PC-9 (cell line): Measurements from ENCODE around the gene KCNH4. TPM values are rescaled to one million over a fixed set of nuclear protein-coding genes. Genes with fewer than 3 reads are reported as not detected.

Experiments used
- BruUV-seq: library from RNA; stranded (reverse); fragments of 400-500 nt; replicated peaks from 2 replicates; lab custom pipeline; 2021; lab: Mats Ljungman, UMichigan
- CTCF ChIA-PET: fragments of 300-600 bp; sonication (Branson Sonifier 250); formaldehyde crosslinking; loops from one replicate; lab custom pipeline; 2022; ENCODE audit warnings: antibody characterized with exemption; lab: Charles Lee
- POLR2A ChIA-PET: fragments of 300-600 bp; sonication (Branson Sonifier 250); formaldehyde crosslinking; loops from one replicate; lab custom pipeline; 2022; ENCODE audit warnings: antibody characterized with exemption; ENCODE audit not compliant: unreplicated experiment; lab: Charles Lee
- DNase-seq, 2 experiments: peaks; one replicate each; pipeline versions ENCODE4 v3.0.0 to v3.0.0-alpha.2; 2015 to 2022; ENCODE audit warnings: mixed read lengths in 1 of 2
- H2AFZ ChIP-seq: fragments of 200-600 bp; sonication (generic); 2 replicates; pipeline ENCODE4 v1.8.1; 2017; ENCODE audit warnings: antibody characterized with exemption
- H3F3A ChIP-seq: fragments of 200-600 bp; sonication (generic); 2 replicates; pipeline ENCODE4 v1.8.1; 2017; ENCODE audit warnings: antibody characterized with exemption, mild to moderate bottlenecking, low read depth; ENCODE audit not compliant: insufficient read depth
- H3K27ac ChIP-seq: fragments of 200-600 bp; sonication (generic); 2 replicates; pipeline ENCODE4 v1.6.1; 2016; ENCODE audit warnings: mixed run types
- H3K27me3 ChIP-seq: fragments of 200-600 bp; sonication (generic); 2 replicates; pipeline ENCODE4 v1.6.1; 2016; ENCODE audit warnings: low read depth, mixed run types; ENCODE audit not compliant: insufficient read depth
- H3K36me3 ChIP-seq: fragments of 200-600 bp; sonication (generic); 2 replicates; pipeline ENCODE4 v1.6.1; 2016; ENCODE audit warnings: low read depth, mixed run types
- H3K4me1 ChIP-seq: fragments of 200-600 bp; sonication (generic); replicated peaks from 2 replicates; pipeline ENCODE4 v1.6.1; 2016; ENCODE audit warnings: mixed run types; ENCODE audit not compliant: insufficient read depth
- H3K4me2 ChIP-seq: fragments of 200-600 bp; sonication (generic); 2 replicates; pipeline ENCODE4 v1.6.1; 2017; ENCODE audit warnings: mixed run types
- H3K4me3 ChIP-seq: fragments of 200-600 bp; sonication (generic); 2 replicates; pipeline ENCODE4 v1.6.1; 2016; ENCODE audit warnings: mixed run types
- H3K79me2 ChIP-seq: fragments of 200-600 bp; sonication (generic); 2 replicates; pipeline ENCODE4 v1.6.1; 2017; ENCODE audit warnings: low read depth, mixed run types
- H3K9me2 ChIP-seq: fragments of 200-600 bp; sonication (generic); 2 replicates; pipeline ENCODE4 v1.8.1; 2017; ENCODE audit warnings: mild to moderate bottlenecking; ENCODE audit not compliant: insufficient read depth
- H3K9me3 ChIP-seq: fragments of 200-600 bp; sonication (generic); 2 replicates; pipeline ENCODE4 v1.8.1; 2016; ENCODE audit warnings: low read depth; ENCODE audit not compliant: insufficient read depth
- H4K20me1 ChIP-seq: fragments of 200-600 bp; sonication (generic); 2 replicates; pipeline ENCODE4 v1.8.1; 2017; ENCODE audit not compliant: insufficient read depth
- EZH2 ChIP-seq: fragments of 200-600 bp; sonication (generic); IDR thresholded peaks from 2 replicates; pipeline ENCODE4 v1.8.0; 2017; ENCODE audit warnings: antibody characterized with exemption, low read depth
- intact Hi-C: fragments of 100-400 bp; cut with micrococcal nuclease; formaldehyde crosslinking; loops from one replicate; pipeline ENCODE4 v1.10.0; 2022; ENCODE audit not compliant: unreplicated experiment
- total RNA-seq: library from RNA; stranded (reverse); gene quantifications from 2 replicates; pipeline ENCODE4 v1.2.3, GENCODE V29; 2021
- TF ChIP-seq, protein P1 (sequence below): fragments of 200-600 bp; sonication (generic); conservative IDR thresholded peaks from 2 replicates; pipeline ENCODE4 v1.6.1; 2017; ENCODE audit warnings: mixed run types, antibody characterized with exemption, mild to moderate bottlenecking, moderate library complexity

Gene KCNH4
- total RNA-seq, 1 experiment from 2014 or later = not detected

DNA sequence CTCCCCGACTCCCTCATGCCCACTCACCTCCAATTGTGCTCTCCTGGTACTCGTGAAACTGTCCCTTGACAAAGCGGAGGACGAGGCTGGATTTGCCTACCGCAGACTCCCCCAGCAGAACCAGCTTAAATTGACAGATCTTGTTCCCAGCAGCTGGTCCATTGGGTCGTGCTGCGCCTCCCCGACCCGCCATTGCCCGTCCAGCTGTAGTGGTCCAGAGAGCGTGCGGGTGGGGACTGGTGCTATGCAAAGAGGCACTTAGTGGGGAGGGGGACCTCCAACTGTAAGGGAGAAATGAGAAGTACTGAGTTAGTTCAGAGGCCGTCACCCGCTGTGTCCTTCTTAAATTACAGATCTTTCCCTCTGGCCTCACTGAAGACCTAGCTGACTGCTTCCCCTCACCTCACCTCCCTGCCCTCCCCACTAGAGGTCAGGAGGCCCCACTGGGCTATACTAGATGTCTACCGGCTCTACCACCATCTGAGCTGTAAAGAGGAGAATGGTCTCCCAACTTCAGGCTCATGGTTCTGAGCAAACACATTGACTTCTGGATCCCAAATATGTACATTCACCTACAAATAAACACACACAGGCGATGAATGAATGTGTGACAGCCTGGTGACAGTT is 50.5 kb downstream of the KCNH4 start:
- no peak for DNase-seq
- Histone ChIP-seq H3K27ac (no peak overlapping the region), H3K36me3 (0 out of 2 replicates have a peak, but pooled peaks cover 7% of the 10 kb centered on the region), H3K9me3 (no peaks in the 10 kb centered on the region), H3K4me3 (no peak overlapping the region), H3K79me2 (peaks cover 50% of the 10 kb centered on the region), H3K9me2 (no peaks in the 10 kb centered on the region), H3K4me2 (no peak overlapping the region), H3K27me3 (no peaks in the 10 kb centered on the region), H3F3A (peaks cover 11% of the 10 kb centered on the region), H2AFZ (no peak overlapping the region), H4K20me1 (peaks cover 26% of the 10 kb centered on the region), H3K4me1 (peaks cover 4% of the 10 kb centered on the region)
- intact Hi-C loops = no loop called here
- TF ChIP-seq, protein P1, sequence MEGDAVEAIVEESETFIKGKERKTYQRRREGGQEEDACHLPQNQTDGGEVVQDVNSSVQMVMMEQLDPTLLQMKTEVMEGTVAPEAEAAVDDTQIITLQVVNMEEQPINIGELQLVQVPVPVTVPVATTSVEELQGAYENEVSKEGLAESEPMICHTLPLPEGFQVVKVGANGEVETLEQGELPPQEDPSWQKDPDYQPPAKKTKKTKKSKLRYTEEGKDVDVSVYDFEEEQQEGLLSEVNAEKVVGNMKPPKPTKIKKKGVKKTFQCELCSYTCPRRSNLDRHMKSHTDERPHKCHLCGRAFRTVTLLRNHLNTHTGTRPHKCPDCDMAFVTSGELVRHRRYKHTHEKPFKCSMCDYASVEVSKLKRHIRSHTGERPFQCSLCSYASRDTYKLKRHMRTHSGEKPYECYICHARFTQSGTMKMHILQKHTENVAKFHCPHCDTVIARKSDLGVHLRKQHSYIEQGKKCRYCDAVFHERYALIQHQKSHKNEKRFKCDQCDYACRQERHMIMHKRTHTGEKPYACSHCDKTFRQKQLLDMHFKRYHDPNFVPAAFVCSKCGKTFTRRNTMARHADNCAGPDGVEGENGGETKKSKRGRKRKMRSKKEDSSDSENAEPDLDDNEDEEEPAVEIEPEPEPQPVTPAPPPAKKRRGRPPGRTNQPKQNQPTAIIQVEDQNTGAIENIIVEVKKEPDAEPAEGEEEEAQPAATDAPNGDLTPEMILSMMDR = no peak
- TF ChIP-seq EZH2 = no peak
- POLR2A ChIA-PET = no interaction called here
- no TSS peak for BruUV-seq
- CTCF ChIA-PET = no interaction called here

- H2AFZ ChIP-seq = no peak overlapping the region
- POLR2A ChIA-PET = no interaction called here
- H3K36me3 ChIP-seq = 0 out of 2 replicates have a peak, but pooled peaks cover 5% of the 10 kb centered on the region
These were observed 51.7 kb downstream of the KCNH4 start for GRCh38 chr17:42129109-42129837.

DNA sequence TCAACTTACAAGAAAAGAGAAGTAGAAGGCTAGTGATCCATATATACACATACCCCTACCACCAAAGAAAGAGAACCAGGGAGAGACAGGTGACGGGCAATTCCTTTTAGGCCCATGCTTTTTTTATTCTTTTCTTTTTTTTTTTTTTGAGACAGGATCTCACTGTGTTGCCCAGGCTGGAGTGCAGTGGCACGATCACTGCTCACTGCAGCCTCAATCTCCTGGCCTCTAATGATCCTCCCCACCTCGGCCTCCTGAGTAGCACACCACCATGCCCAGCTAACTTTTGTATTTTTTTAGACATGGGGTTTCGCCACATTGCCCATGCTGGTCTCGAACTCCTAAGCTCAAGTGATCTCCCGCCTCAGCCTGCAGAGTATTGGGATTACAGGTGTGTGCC is 53.5 kb downstream of the KCNH4 start:
- ChIA-PET POLR2A (interaction anchor here (0.5 kb wide), 1 partner anchor 296 kb away, joined by 6 read pairs; the partner anchor contains the start of gene CAVIN1), CTCF (no interaction called here)
- no TSS peak for BruUV-seq
- Histone ChIP-seq H4K20me1 (peaks cover 6% of the 10 kb centered on the region; the same call in 1 of the 2 replicates), H3K9me3 (no peaks in the 10 kb centered on the region), H3K4me3 (no peak overlapping the region), H3K27ac (no peak overlapping the region), H2AFZ (no peak overlapping the region), H3K4me2 (no peak overlapping the region), H3K4me1 (no peaks in the 10 kb centered on the region), H3K79me2 (peaks cover 20% of the 10 kb centered on the region; the same call in 1 of the 2 replicates), H3K27me3 (no peaks in the 10 kb centered on the region), H3F3A (peaks cover 5% of the 10 kb centered on the region; the same call in 1 of the 2 replicates), H3K9me2 (no peaks in the 10 kb centered on the region), H3K36me3 (no peaks in the 10 kb centered on the region)
- DNase-seq = no peak
- TF ChIP-seq, protein P1 = no peak
- TF ChIP-seq EZH2 = no peak
- intact Hi-C loops = no loop called here

More at GRCh38 chr17:42129109-42129837, 51.7 kb downstream of the KCNH4 start:
- CTCF ChIA-PET = no interaction called here
- no TSS peak for BruUV-seq
- H3K9me3 ChIP-seq = no peaks in the 10 kb centered on the region
- H3K9me2 ChIP-seq = no peaks in the 10 kb centered on the region
- no peaks in the 10 kb centered on the region for H3K4me1 ChIP-seq
- H3K4me2 ChIP-seq = no peak overlapping the region
- peaks cover 5% of the 10 kb centered on the region; the same call in 1 of the 2 replicates for H3F3A ChIP-seq
- TF ChIP-seq, protein P1 = no peak
- no peak for TF ChIP-seq EZH2
- intact Hi-C loops = no loop called here
- no peak overlapping the region for H3K27ac ChIP-seq
- DNase-seq = no peak
- no peak overlapping the region for H3K4me3 ChIP-seq
- peaks cover 17% of the 10 kb centered on the region for H4K20me1 ChIP-seq
- H3K79me2 ChIP-seq = peaks cover 38% of the 10 kb centered on the region
- no peaks in the 10 kb centered on the region for H3K27me3 ChIP-seq
